NCI-H1930 (cell line): ENCODE measurements around the gene SH2D5.

Experiments used
- DNase-seq, 2 experiments: peaks; one replicate each; lab custom pipeline; 2025; lab: John Stamatoyannopoulos, UW

Gene SH2D5

DNA sequence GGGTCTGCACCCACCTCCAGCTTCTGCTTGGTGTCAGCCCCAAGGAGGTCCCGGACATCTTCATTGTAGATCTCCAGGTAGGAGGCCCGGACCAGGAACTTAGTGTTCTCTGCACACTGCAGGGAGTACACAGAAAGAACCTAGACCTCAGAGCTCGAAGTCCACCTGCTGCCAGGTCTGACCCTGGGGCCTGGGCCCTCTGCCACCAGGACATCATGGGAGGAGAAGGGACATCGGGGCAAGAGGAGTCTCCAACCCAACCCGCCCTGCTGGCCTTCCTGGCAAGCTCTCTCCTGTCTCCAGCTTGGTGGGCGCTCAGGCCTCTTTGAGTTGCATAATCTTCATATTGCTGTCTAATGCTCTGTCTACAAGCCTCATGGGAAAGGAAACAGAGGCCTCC is 19.1 kb downstream of the SH2D5 start:
- no peak for DNase-seq

DNA sequence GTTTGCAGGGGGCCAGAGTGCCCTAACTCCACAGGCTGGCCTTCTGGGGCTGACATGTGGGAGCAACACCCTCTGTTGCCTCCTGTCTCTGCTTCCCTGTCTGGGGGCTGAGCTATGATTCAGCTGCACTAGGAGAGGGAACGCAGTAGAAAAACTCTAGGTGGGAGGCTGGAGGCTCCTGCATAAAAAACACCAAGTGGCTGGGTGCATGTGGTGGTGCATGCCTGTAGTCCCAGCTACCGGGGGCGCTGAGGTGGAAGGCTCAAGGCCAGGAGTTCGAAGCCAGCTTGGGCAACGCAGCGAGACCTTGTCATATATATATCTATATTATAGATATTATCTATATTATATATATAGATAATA is 20.3 kb downstream of the SH2D5 start:
- DNase-seq: no peak

DNA sequence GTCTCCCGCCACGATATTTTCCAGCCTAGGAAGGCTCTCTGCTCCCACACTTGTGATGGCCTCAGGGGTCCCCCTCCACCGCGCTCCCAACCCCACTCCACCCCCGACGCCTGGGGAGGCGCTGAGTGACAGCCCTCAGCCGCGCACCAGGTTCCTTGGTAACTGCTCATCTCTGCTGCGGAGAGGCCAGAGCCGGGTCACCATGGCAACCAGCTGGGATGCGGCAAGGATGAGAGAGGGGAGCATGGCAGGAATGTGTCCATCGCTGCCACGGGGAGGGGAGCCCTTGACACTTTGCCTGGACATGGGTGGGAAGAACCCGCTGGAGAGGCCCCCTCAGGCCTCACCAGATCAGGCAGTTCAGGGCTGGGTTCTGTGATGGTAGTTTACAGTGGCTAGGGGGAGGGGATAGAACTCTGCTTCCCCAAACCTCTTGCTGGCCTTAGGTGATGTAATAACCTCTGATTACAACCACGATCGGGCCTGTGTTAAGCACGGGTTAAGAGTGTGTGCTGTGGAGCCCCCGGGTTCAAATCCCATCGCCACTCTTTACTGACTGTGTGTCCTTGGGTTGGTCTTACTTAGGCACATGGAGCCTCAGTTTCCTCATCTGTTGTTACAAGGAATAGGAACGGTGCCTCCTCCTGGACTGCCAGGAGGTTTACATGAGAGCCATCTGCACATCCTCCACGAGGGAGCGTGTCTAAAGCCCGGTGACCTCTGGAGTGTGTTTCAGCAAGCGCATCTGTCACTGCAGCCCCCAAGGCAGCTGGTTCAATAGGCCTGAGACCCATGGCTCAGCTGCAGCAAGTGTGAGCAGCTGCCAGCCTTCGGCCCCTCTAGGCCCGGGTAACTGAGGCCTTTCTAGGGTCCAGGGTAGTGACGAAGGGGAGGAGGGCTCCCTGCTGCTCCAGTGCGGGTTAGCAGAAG is 21.0 kb downstream of the SH2D5 start:
- DNase-seq: no peak

DNA sequence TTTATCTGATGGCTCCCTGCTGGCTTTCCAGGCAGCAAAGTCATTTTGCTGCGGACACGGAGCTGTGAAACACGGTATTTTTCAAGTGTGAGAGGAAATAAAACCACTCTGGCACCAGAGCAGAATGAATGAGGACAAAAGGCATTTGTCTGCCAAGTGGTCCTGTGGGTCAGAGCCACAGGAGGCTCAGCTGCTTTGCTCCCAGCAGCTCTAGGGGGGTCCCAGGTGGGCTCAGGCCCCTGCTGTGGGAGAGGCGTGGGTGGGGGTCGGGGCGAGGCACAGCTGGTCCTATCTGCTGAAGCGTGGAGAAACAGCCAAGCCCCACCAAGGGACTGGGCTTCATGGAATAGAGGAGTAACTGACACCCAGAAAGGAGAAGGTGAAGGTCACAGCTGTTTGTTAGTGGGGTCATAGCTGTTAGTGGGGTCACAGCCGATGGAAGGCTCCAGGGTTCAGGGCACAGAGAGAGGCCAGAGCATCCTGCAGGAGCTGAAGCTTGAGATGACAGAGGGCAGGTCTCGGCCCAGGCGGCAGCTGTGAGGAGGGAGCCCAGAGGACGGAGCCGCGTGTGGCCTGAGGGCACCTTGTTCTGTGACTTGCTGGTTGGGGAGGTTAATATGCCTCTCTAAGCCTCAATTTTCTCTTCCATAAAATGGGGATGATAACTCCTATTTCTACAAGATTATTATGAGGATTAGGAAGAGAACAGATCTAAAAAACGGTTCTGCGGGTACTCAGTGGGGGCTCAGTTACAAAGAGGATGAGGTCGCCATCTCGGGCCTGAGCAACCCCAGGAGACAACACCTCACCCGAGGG is 21.8 kb downstream of the SH2D5 start:
- no peak for DNase-seq

DNA sequence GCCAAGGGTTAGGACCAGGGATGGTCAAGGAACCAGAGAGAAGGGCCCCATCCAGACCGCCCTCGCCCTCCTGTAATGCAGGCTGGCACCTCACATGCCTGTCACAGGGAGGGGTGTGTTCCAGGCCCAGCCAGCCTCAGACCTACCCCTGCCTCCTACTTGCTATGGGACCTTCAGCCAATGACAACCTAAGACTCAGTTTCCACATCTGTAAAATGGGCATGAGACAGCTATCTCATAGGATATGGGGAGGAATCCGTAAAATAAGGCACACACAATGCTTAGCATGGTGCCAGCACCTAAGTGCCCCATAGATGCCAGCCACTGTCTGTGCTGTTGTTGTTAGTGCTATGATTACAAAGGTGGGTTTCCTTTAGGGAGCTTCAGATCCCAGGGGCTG is 22.6 kb downstream of the SH2D5 start:
- no peak for DNase-seq

DNA sequence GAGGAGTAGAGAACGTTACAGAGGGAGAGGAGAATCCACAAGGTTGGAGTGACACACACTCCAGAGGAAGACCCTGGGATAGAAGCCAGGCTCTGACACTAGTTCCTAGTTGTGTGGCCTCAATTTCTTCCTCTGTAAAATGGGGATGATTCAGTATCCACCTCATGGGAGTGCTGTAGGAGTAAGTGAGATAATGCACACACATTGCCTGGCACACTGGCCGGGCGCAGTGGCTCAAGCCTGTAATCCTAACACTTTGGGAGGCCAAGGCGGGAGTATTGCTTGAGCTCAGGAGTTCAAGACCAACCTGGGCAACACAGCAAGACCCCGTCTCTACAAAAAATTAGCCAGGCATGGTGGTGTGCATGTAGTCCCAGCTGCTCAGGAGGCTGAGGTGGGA is 23.6 kb downstream of the SH2D5 start:
- DNase-seq: no peak

DNA sequence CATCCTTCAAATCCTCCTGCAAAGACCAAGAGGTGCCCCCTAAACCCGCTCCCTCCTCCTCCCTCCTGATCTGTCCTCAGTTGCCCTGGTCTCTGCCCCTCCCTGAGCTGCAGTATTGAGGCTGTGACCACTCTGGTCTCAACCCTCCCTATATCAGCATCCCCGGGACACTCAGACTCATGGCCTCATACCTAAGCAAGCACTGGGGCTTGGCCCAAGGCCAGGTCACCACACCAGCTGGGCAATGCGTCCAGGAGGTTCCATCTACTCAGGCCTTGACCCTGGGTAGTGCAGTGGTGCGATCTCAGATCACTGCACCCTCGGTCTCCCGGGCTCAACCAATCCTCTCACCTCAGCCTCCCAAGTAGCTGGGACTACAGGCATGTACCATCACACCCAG is 24.4 kb downstream of the SH2D5 start:
- DNase-seq: no peak

DNA sequence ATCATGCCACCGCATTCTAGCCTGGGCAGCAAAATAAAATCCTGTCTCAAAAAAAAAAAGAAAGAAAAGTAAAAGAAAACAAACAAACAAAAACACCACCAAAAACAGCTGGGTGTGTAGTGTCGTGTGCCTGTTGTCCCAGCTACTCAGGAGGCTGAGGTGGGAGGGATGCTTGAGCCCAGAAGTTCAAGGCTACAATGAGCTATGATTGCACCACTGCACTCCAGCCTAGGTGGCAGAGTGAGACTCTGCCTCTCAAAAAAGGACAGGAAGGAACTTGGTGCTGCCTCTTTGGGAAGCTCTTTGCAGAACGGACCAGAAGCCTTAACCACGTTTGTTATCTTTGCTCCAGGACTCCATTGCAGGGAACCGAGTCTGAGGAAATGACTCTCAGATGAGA is 25.7 kb downstream of the SH2D5 start:
- DNase-seq: no peak

DNA sequence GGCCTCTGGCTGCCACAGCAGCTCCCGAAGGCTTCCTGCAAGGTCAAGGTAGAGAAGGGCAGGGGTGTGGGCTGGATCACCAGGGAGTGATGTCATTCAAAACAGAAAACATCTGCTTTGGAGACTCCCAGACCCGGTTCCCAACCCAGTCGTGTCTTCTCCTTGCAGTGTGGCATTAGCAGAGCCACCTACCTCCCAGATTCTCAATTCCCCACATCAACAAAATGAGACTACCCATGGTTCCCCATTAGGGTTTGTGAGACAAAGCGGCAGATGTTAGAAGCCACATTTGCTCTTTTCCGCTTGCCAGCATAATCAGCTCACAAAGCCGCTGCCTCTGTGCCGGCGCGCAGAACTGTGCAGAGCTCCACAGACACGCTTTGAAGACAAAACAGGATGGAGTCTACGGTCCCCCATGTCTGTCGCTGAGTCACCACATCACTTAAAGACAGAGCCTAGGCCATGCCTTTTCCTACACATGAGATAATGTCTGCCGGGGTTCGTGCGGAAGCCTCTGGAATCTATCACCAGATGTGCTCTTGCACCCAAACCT is 27.2 kb downstream of the SH2D5 start:
- no peak for DNase-seq

DNA sequence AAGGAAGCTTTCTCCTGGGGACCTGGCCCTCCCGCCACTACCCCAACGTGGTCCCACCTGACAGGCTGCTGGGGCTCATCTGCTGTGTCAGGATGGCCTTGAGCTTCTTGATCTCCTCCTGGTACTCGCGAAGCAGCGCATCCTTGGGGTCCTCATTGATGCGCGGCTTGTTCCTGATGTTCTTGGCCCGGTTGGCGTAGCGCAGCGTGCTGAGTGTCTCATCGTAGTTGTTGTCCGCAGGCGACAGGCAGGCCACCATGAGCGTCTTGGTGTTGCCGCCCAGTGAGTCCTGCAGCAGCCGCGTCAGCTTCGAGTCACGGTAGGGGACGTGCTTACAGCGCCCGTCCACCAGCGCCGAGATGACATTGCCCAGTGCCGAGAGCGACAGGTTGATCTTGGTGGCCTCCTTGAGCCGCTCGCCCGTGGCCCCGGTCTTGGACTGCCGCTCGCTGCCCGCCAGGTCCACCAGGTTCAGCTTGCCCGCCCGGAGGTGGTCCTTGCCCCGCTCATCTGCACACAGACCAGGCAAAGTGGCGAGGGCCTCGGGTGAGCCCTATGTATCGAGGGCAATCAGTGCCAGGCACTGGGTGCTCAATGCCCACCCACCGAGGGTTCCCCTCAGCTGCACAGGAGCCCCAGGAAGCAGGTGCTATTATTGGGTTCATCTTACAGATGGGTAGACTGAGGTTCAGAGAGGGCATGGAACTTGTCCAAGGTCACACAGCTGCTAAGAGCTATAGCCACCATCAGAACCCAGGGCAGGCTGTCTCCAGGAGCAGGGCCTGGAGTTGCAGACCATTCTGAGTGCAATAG is 27.9 kb downstream of the SH2D5 start:
- no peak for DNase-seq

DNA sequence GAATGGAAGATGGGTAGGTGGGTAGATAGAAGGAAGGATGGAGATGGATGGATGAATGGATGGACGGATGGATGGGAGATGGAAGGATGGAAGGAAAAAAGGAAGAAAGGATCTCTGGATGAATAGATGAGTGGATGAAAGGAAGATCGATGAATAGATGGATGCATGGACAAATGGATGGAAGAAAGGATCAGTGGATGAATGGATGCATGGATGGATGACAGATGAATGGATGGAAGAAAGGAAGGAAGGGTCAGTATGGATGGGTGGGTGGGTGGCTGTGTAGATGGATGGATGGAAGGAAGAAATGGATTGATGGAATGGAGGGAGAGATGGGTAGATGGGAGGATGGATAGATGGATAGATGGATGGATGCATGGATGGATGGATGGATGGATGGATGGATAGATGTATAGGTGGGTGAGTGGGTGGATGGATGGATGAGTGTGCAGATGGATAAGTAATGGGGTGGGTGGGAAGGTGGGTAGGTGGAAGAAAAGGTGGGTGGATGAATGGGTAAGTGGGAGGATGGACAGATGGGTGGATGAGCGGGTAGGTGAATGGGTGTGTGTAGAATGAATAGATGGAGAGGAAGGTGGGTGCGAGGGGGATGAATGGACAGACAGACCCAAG is 29.3 kb downstream of the SH2D5 start:
- DNase-seq: no peak

DNA sequence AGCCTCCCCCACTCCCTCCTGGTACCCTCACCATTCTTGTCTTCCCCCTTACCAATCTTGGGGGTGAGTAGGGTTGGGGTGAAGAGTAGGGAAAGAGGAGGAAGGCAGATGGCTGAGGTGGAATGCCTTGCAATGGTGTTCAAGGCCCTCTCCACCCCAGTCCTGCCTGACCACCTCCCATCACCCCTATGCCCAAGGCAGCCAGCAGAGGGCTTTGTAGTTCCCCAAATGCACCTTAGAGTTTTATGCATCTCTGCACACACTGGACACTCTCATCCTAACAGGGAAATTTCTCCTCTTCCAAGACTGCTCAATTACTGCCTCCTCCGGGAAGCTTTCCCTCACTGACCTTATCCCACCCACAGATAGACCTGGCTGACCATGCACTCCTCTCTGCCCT is 30.1 kb downstream of the SH2D5 start:
- no peak for DNase-seq

DNA sequence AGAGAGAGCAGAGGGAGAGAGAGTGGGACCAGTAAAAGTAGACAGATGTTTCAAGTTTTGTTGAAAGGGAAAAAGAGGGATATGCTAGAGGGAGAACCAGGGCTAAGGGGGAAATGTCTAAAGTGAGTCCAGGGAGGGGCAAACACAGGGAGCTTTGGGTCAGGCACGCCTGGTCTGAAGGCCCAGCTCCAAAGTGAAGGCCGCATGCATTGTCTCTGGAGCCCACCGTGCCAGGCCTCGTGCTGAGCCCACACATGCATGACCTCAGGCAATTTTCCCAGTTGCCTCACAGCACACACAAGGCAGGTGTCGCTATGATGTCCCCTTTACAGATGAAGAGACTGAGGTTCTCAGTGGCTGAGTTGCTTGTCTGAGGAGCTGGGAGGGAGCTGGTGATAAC is 30.7 kb downstream of the SH2D5 start:
- DNase-seq: no peak

DNA sequence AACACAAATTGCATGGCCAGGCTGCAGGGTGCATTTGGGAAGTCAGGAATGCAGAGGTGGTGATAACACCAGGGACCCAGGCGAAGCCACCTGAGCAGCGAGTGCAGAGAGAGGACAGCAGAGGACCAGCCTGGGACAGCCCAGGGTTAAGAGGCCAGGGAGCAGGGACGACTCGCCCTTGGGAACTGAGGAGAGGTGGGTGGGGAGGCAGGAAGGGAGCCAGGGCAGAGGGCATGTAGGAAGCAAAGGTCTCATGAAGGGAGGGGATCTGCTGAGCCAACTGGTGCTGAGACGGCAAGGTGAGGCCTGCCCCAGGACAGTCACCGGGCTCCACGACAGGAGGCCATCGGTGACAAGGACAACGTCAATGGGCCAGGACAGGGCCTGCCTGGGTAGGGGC is 31.1 kb downstream of the SH2D5 start:
- no peak for DNase-seq

DNA sequence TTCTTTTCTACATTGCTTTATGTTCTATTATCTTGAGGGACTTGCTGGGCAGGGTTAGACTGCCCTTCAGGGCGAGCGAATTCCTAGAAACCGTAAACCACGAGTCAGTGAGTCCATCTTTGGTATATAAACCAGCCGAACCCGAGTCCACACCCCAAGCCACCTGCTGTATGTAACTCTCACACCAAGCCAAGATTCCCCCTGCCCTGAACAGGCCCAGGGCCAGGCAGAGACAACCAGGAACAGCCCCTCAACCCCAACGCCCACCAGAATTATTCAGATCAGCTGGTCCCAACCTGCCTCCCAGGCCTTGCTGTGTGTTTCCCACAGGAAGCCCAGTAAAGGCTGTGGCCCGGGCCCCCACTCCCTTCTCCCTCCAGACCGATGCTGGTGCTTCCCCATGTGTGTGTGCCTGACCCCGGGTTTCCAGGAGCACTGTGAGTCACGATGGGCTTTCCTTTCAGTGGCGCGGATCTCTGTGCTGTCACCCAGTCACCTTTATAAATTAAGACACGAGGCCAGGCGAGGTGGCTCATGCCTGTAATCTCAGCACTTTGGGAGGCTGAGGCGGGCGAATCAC is 31.8 kb downstream of the SH2D5 start:
- DNase-seq: no peak

DNA sequence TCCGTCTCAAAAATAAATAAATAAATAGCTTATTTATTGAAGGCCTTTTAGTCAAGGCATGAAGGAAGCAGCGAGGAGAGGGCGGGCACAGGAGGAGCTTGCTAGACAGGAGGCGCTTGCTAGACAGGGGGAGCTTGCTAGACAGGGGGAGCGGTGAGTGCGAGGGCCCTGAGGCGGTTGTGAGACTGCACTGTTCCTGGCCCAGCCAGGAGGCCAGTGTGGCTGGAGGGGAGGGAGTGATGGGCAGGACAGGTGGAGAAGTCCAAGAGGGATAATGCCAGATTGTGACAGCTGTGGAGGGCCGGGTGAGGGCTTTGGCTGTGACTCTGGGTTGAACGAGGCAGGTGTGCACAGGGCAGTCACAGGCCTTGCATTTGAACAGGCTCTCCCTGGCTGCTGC is 32.9 kb downstream of the SH2D5 start:
- no peak for DNase-seq

DNA sequence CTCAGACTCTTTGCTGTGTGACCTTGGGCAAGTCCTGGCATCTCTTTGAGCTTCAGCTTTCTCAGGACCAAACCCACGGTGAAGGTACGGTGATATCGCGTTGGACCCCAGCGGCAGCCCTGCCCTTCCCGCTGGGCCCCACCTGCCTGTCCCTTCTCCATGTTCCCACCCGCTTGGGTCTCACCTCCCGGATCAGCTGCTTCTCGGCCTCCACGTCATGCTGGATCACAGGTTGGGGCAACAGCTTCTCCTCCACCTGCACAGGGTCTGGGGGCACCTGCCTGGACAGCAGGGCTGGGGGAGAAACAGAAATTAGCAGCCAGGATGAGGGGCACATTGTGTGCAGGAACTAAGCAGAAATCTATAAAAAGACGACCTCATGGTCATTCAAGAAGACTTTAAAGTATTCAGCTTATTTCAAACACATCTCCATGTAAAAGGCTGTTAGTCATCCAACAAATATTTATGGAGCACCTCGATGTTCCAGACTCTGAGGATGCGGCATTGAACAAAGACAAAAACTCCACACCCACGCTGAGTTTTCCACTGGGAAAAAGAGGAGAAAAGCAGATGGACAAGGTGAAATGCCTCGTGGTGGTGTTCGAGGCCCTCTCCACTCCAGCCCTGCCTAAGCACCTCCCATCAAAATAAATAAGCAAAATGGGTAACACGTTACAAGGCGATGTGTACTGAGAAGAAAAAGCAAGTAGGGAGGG is 34.1 kb downstream of the SH2D5 start:
- DNase-seq: no peak

DNA sequence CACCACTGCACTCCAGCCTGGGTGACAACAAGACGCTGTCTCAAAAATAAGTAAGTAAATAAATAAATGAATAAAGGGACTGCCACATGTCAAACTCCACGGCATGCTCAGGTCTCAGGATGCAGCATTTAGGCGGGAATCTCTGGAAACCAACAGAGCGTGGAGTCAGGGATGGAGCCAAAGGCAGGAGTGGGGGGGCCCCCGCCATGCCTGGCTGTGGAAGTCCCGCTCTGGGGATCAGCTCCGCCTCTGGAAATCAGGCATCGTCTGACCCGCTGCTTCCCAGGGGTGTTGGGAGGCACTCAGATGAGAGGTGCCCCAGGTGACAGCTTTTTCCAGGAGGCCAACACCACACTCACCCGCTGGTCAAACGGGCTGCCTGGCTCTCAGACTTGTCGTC is 34.9 kb downstream of the SH2D5 start:
- DNase-seq: no peak

DNA sequence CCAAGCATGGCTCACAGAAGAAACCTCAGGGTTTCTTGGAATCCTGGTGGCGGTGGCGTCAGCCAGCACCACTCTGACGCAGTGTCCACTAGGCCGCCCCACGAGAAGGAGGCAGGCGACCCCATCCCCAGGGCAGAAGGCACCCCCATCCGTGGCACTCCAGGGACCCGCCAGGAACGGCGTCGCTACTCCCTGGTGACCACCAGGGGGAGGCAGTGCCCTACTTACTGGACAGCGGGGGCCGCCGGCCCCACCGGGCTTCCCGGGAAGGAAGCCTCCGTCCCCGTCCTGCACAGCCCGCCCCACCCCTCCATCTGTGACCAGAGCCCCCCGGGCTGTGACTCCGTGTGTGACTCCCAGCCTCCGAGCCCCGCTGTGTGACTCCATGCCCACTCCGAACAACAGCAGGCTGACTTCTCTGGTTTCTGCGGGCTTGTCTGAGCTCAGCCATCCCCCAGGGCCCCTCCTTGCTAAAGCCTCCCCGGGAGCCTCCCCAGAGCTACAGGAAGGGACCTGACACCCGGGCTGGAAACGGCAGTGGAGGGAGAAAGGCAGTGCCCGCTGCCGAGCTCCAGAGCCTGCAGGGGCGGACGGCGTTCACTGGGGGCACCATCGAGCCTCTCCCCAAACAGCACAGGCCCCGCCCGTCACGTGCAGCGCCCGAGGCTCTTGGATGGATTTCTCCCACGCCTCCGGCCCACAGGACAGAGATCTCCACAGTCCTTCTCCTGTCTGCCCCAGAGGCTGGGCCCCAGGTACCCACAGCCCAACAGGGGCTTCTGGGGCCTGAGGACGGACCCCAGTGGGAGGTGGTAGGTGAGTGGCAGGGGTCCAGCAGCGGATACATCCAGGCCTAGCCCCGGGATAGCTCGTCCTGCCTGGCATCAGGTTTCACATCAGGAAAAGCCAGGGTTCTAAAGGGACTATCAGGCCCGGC is 35.8 kb downstream of the SH2D5 start:
- peak; percentile 57 to 65 for DNase-seq

DNA sequence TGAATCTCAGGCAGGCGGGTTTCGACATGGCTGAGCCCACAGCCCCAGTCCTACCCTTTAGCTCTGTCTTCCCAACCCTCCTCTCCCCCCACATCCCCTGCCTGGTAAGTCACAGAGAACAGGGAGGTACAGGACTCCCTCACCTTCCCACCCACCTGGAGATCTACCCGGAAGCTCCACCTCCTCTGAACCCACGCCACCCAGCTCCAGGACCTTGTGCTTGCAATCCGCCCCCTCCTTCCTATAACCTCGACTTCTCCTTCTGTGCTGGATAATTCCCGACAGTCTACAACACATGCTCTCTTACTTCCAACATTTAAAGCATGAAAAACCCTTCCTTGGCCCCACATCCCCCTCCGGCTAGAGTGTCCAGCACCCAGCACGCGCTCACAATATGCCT is 37.0 kb downstream of the SH2D5 start:
- no peak for DNase-seq
